Mesenchymal stem cell (in vitro differentiated cells and primary cell): ENCODE measurements around the gene ABCD4.

Experiments used
- DNase-seq: peaks from one replicate; pipeline ENCODE4 v3.0.0-alpha.2; 2013
- H2AFZ ChIP-seq: one replicate; pipeline ENCODE4 v1.6.1; 2013; ENCODE audit warnings: low read depth, mild to moderate bottlenecking, control low read depth, inconsistent platforms, low read length, moderate library complexity
- H2AK5ac ChIP-seq: 2 replicates; pipeline ENCODE4 v1.6.1; 2013; ENCODE audit warnings: low read length, moderate library complexity, mild to moderate bottlenecking, inconsistent platforms; ENCODE audit not compliant: severe bottlenecking
- H2BK120ac ChIP-seq: one replicate; pipeline ENCODE4 v1.6.1; 2013; ENCODE audit warnings: low read depth, mild to moderate bottlenecking, inconsistent platforms, low read length, moderate library complexity
- H2BK12ac ChIP-seq, 2 experiments: one replicate each; pipeline ENCODE4 v1.6.1; 2013; ENCODE audit warnings: inconsistent platforms in 2 of 2, low read length in 2 of 2, mild to moderate bottlenecking in 2 of 2, moderate library complexity in 2 of 2, control low read depth in 1 of 2
- H2BK15ac ChIP-seq: one replicate; pipeline ENCODE4 v1.6.1; 2013; ENCODE audit warnings: mild to moderate bottlenecking, low read depth, inconsistent platforms; ENCODE audit not compliant: poor library complexity, severe bottlenecking
- H2BK5ac ChIP-seq: 2 replicates; pipeline ENCODE4 v1.6.1; 2013; ENCODE audit warnings: low read depth, mild to moderate bottlenecking, low read length, control low read depth, inconsistent platforms; ENCODE audit not compliant: poor library complexity, severe bottlenecking
- H3K14ac ChIP-seq, 2 experiments: one replicate each; pipeline ENCODE4 v1.6.1; 2013; ENCODE audit warnings: inconsistent platforms in 2 of 2, low read length in 2 of 2, control low read depth in 1 of 2, mild to moderate bottlenecking in 1 of 2, moderate library complexity in 1 of 2
- H3K18ac ChIP-seq, 2 experiments: one replicate each; pipeline ENCODE4 v1.6.1; 2013; ENCODE audit warnings: inconsistent platforms in 2 of 2, low read length in 2 of 2, control low read depth in 1 of 2, low read depth in 1 of 2, mild to moderate bottlenecking in 1 of 2
- H3K23ac ChIP-seq, 2 experiments: one replicate each; pipeline ENCODE4 v1.6.1; 2013; ENCODE audit warnings: inconsistent platforms in 2 of 2, low read length in 2 of 2, mild to moderate bottlenecking in 2 of 2, moderate library complexity in 2 of 2, control low read depth in 1 of 2
- H3K27ac ChIP-seq: 2 replicates; pipeline ENCODE4 v1.5.1; 2013; ENCODE audit warnings: mild to moderate bottlenecking, moderate library complexity, low read length, control low read depth, inconsistent platforms; ENCODE audit not compliant: poor library complexity, severe bottlenecking
- H3K27me3 ChIP-seq, 2 experiments: 2 replicates each; pipeline versions ENCODE4 v1.6.1 to v1.7.0; 2013; ENCODE audit warnings: low read length in 2 of 2, mild to moderate bottlenecking in 2 of 2, moderate library complexity in 2 of 2, control low read depth in 1 of 2, inconsistent platforms in 1 of 2; ENCODE audit not compliant: control insufficient read depth in 1 of 2, insufficient read depth in 1 of 2
- H3K36me3 ChIP-seq, 2 experiments: 2 replicates each; pipeline versions ENCODE4 v1.6.1 to v1.7.0; 2013; ENCODE audit warnings: low read length in 2 of 2, control low read depth in 1 of 2, inconsistent platforms in 1 of 2, low read depth in 1 of 2, mild to moderate bottlenecking in 1 of 2; ENCODE audit not compliant: insufficient read depth in 2 of 2, control insufficient read depth in 1 of 2
- H3K4ac ChIP-seq, 2 experiments: one replicate each; pipeline ENCODE4 v1.6.1; 2013; ENCODE audit warnings: inconsistent platforms in 2 of 2, low read length in 2 of 2, mild to moderate bottlenecking in 2 of 2, moderate library complexity in 2 of 2, control low read depth in 1 of 2, low read depth in 1 of 2
- H3K4me1 ChIP-seq: 2 replicates; pipeline ENCODE4 v1.6.1; 2013; ENCODE audit warnings: low read depth, low read length, control low read depth; ENCODE audit not compliant: control insufficient read depth, insufficient read depth
- H3K4me2 ChIP-seq: 2 replicates; pipeline ENCODE4 v1.6.1; 2013; ENCODE audit warnings: low read length, mild to moderate bottlenecking, inconsistent platforms; ENCODE audit not compliant: poor library complexity, severe bottlenecking
- H3K4me3 ChIP-seq, 2 experiments: 2 replicates each; pipeline versions ENCODE4 v1.5.1 to v1.7.0; 2013; ENCODE audit warnings: low read length in 2 of 2, mild to moderate bottlenecking in 2 of 2, control low read depth in 1 of 2, low read depth in 1 of 2; ENCODE audit not compliant: insufficient read depth in 1 of 2
- H3K79me1 ChIP-seq: replicated peaks from 2 replicates; pipeline ENCODE4 v1.6.1; 2013; ENCODE audit warnings: mild to moderate bottlenecking, control low read depth, low read length, inconsistent platforms; ENCODE audit not compliant: poor library complexity, severe bottlenecking
- H3K9ac ChIP-seq: 2 replicates; pipeline ENCODE4 v1.7.0; 2013; ENCODE audit warnings: mild to moderate bottlenecking, low read length, moderate library complexity
- H3K9me3 ChIP-seq: 2 replicates; pipeline ENCODE4 v1.7.0; 2013; ENCODE audit warnings: mild to moderate bottlenecking, low read length; ENCODE audit not compliant: control insufficient read depth
- H4K8ac ChIP-seq: one replicate; pipeline ENCODE4 v1.6.1; 2013; ENCODE audit warnings: inconsistent platforms, mild to moderate bottlenecking, low read length, moderate library complexity
- H4K91ac ChIP-seq: one replicate; pipeline ENCODE4 v1.6.1; 2013; ENCODE audit warnings: mild to moderate bottlenecking, low read length, inconsistent platforms
- WGBS: methylation state at CpG from one replicate; pipeline ENCODE4 v1.1.7; 2013; ENCODE audit warnings: mixed read lengths; 5-methylcytosine and 5-hydroxymethylcytosine counted together

ABCD4 gene

DNA sequence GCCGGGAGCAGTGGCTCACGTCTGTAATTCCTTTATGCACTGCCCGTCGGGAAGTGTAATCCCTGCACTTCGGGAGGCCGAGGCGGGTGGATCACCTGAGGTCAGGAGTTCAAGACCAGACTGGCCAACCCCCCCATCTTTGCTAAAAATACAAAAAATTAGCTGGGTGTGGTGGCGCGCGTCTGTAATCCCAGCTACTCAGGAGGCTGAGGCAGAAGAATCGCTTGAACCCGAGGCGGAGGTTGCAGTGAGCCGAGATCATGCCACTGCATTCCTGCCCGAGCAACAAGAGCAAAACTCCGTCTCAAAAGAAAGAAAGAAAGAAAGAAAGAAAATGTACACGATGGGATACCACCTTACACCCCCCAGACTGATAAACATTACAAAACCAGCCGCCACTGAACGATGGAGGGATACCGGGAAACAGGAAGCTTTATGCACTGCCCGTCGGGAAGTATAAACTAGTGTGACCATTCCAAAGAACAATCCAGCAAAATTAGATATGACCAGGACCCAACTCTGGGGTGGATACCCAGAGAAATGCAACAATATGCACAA lies 1.1 kb downstream of the ABCD4 start:
- H3K4me2 ChIP-seq: peak overlapping the region; percentile 78
- no peaks in the 10 kb centered on the region for H3K27me3 ChIP-seq

GRCh38 chr14:74299061-74299545 lies 3.6 kb downstream of the ABCD4 start:
- Histone ChIP-seq H3K79me1 (peaks cover 38% of the 10 kb centered on the region), H4K8ac (no peak overlapping the region), H2BK15ac (no peak overlapping the region), H3K27me3 (no peaks in the 10 kb centered on the region), H2BK120ac (no peak overlapping the region), H3K9me3 (no peaks in the 10 kb centered on the region), H3K18ac (no peak overlapping the region), H2AFZ (no peak overlapping the region), H4K91ac (no peak overlapping the region), H3K4me3 (peak overlapping the region in 1 of 2 experiments; percentile 55), H3K27ac (no peak overlapping the region), H3K4me1 (peaks cover 9% of the 10 kb centered on the region), H2BK12ac (no peak overlapping the region), H2BK5ac (no peak overlapping the region), H3K4ac (no peak overlapping the region), H3K9ac (peak overlapping the region; percentile 73), H2AK5ac (no peak overlapping the region), H3K14ac (no peak overlapping the region), H3K36me3 (peaks cover 40 to 46% of the 10 kb centered on the region in 2 experiments), H3K4me2 (no peak overlapping the region), H3K23ac (no peak overlapping the region)
- 80% methylated on average over 10 of the region's 10 CpGs for WGBS
- no peak for DNase-seq

More for the DNA sequence above, 1.1 kb downstream of the ABCD4 start:
- Histone ChIP-seq H2AFZ (no peak overlapping the region), H2BK120ac (no peak overlapping the region), H3K4me1 (peaks cover 9% of the 10 kb centered on the region), H3K14ac (no peak overlapping the region), H2BK12ac (no peak overlapping the region), H3K9me3 (no peaks in the 10 kb centered on the region), H2BK15ac (no peak overlapping the region), H3K27ac (no peak overlapping the region), H2AK5ac (no peak overlapping the region), H3K79me1 (peaks cover 17% of the 10 kb centered on the region), H3K4ac (no peak overlapping the region), H3K4me3 (peak overlapping the region; percentile 40 to 92), H3K9ac (peak overlapping the region; percentile 93), H3K36me3 (peaks cover 16 to 22% of the 10 kb centered on the region in 2 experiments), H3K18ac (no peak overlapping the region), H3K23ac (no peak overlapping the region), H4K8ac (no peak overlapping the region), H4K91ac (no peak overlapping the region), H2BK5ac (no peak overlapping the region)
- WGBS: 56% methylated on average over 17 of the region's 22 CpGs
- DNase-seq: no peak

GRCh38 chr14:74297986-74298385 lies 4.7 kb downstream of the ABCD4 start:
- Histone ChIP-seq H2BK15ac (no peak overlapping the region), H3K23ac (no peak overlapping the region), H3K4me2 (no peak overlapping the region), H3K18ac (no peak overlapping the region), H2AFZ (no peak overlapping the region), H3K4ac (no peak overlapping the region), H3K36me3 (peaks cover 43 to 49% of the 10 kb centered on the region in 2 experiments), H2AK5ac (no peak overlapping the region), H2BK120ac (no peak overlapping the region), H4K8ac (no peak overlapping the region), H3K9ac (no peak overlapping the region), H2BK12ac (no peak overlapping the region), H3K14ac (no peak overlapping the region), H2BK5ac (no peak overlapping the region), H3K9me3 (no peaks in the 10 kb centered on the region), H4K91ac (peak overlapping the region; percentile 3), H3K27me3 (no peaks in the 10 kb centered on the region), H3K4me1 (peaks cover 9% of the 10 kb centered on the region), H3K4me3 (no peak overlapping the region), H3K79me1 (peaks cover 45% of the 10 kb centered on the region), H3K27ac (no peak overlapping the region)
- WGBS: 97% methylated on average over 10 of the region's 10 CpGs
- no peak for DNase-seq

- H3K27ac ChIP-seq: no peak overlapping the region
These were observed 6.7 kb downstream of the ABCD4 start for GRCh38 chr14:74296037-74296467.

More at GRCh38 chr14:74296037-74296467, 6.7 kb downstream of the ABCD4 start:
- no peak overlapping the region for H3K4ac ChIP-seq
- no peak overlapping the region for H3K4me2 ChIP-seq
- no peak overlapping the region for H2AFZ ChIP-seq
- H2AK5ac ChIP-seq: no peak overlapping the region
- no peak overlapping the region for H2BK15ac ChIP-seq
- H4K91ac ChIP-seq: no peak overlapping the region
- no peaks in the 10 kb centered on the region for H3K9me3 ChIP-seq
- H3K4me3 ChIP-seq: no peak overlapping the region
- no peak for DNase-seq
- no peak overlapping the region for H3K18ac ChIP-seq
- no peak overlapping the region for H2BK5ac ChIP-seq
- no peak overlapping the region for H2BK12ac ChIP-seq
- peaks cover 55% of the 10 kb centered on the region for H3K79me1 ChIP-seq
- no peak overlapping the region for H3K23ac ChIP-seq
- H3K36me3 ChIP-seq: peaks cover 61 to 68% of the 10 kb centered on the region in 2 experiments
- no peaks in the 10 kb centered on the region for H3K27me3 ChIP-seq
- no peak overlapping the region for H4K8ac ChIP-seq
- 90% methylated on average over 9 of the region's 9 CpGs for WGBS
- no peak overlapping the region for H3K14ac ChIP-seq
- no peak overlapping the region for H3K9ac ChIP-seq
- H3K4me1 ChIP-seq: peaks cover 4% of the 10 kb centered on the region
- H2BK120ac ChIP-seq: no peak overlapping the region
